ENCODE results near the gene FHL1. TPM values are rescaled to one million over a fixed set of nuclear protein-coding genes. Genes with fewer than 3 reads are reported as not detected.
"Not testable (repeated sequence)": the region's sequence is repeated elsewhere in the genome, so short reads cannot be mapped to it uniquely, and the experiment has no call there.

FHL1 gene
- total RNA-seq, 1 experiment from 2014 or later: 51.8 TPM

DNA sequence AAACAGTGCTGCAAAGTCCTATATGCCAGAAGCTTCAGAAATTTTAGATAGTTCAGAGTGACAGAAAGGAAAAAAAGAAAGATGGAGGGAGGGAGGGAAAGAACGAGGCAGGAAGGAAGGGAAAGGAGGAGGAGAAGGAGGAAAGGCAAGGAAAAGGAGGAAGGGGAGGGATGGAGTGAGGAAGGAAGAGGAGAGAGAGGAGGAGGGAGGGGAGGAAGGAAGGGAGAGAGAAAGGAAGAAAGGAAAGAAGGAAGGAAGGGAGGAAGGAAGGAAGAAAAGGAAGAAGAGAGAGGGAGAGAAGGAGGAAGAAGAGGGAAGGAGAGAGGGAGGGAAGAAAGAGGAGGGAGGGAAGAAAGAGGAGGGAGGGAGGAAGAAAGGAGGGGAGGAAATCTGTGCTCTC, 42.4 kb upstream of the FHL1 start:
- Histone ChIP-seq H3K27ac (ENCODE audit: low read length) (no peak overlapping the region), H4K20me1 (ENCODE audit: low read length) (no peaks in the 10 kb centered on the region), H3K9me2 (replicated peaks; ENCODE audit: low read length) (no peaks in the 10 kb centered on the region), H3F3A (ENCODE audit: low read length, unreplicated experiment) (no peaks in the 10 kb centered on the region), H3K9ac (ENCODE audit: low read length) (no peak overlapping the region), H3K4me2 (ENCODE audit: low read length) (no peak overlapping the region), H3K27me3 (ENCODE audit: low read length) (no peaks in the 10 kb centered on the region), H3K79me2 (ENCODE audit: low read length) (no peaks in the 10 kb centered on the region), H2AFZ (ENCODE audit: low read length) (no peak overlapping the region), H3K36me3 (ENCODE audit: low read depth, low read length) (no peaks in the 10 kb centered on the region), H3K9me3 (ENCODE audit: low read length) (no peaks in the 10 kb centered on the region), H3K4me3 (ENCODE audit: low read length) (no peak overlapping the region), H3K4me1 (ENCODE audit: insufficient read depth, low read length) (no peaks in the 10 kb centered on the region)
- TF ChIP-seq EZH2phosphoT487 (IDR thresholded peaks at IDR 0.05; ENCODE audit: borderline replicate concordance, low read length) (no peak), EZH2 (IDR thresholded peaks at IDR 0.05; ENCODE audit: low read length, unreplicated experiment) (no peak)
- TF ChIP-seq, protein P1, sequence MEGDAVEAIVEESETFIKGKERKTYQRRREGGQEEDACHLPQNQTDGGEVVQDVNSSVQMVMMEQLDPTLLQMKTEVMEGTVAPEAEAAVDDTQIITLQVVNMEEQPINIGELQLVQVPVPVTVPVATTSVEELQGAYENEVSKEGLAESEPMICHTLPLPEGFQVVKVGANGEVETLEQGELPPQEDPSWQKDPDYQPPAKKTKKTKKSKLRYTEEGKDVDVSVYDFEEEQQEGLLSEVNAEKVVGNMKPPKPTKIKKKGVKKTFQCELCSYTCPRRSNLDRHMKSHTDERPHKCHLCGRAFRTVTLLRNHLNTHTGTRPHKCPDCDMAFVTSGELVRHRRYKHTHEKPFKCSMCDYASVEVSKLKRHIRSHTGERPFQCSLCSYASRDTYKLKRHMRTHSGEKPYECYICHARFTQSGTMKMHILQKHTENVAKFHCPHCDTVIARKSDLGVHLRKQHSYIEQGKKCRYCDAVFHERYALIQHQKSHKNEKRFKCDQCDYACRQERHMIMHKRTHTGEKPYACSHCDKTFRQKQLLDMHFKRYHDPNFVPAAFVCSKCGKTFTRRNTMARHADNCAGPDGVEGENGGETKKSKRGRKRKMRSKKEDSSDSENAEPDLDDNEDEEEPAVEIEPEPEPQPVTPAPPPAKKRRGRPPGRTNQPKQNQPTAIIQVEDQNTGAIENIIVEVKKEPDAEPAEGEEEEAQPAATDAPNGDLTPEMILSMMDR (conservative IDR thresholded peaks at IDR 0.05; ENCODE audit: low read depth, low read length): no peak
- DNase-seq (no peak), ATAC-seq (no peak)
- ChIA-PET POLR2A (ENCODE audit: unreplicated experiment) (no interaction called here), CTCF (no interaction called here)
- no TSS peak for BruUV-seq (replicated peaks)
- intact Hi-C loops (cut with micrococcal nuclease): no loop called here

DNA sequence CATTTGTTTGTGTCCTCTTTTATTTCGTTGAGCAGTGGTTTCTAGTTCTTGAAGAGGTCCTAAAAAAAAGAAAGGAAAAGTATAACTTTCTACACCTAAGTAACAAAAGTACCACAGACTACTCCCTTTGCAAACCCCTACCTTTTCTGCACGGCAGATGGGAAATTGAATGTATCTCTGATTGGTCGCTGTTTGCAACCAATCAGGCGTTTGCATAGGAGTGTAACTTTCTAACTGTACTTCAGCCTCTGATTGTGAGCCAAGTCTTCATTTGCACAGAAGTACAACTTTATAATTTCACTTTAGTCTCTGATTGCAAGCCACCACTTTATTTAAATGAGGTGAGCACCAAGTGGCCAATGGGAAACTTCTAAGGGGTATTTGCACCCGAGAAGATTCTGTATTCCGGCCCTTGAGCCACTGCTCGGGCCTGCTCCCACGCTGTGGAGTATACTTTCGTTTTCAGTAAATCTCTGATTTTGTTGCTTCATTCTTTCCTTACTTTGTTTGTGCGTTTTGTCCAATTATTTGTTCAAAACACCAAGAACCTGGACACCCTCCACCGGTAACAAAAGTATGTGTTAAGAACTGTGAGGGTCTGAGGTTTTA, 40.3 kb upstream of the FHL1 start:
- DNase-seq (no peak), ATAC-seq (no peak)
- no TSS peak for BruUV-seq (replicated peaks)
- Histone ChIP-seq H3K4me3 (ENCODE audit: low read length) (no peak overlapping the region), H3K9ac (ENCODE audit: low read length) (no peak overlapping the region), H3K36me3 (ENCODE audit: low read depth, low read length) (no peaks in the 10 kb centered on the region), H3K9me2 (replicated peaks; ENCODE audit: low read length) (no peaks in the 10 kb centered on the region), H4K20me1 (ENCODE audit: low read length) (no peaks in the 10 kb centered on the region), H3F3A (ENCODE audit: low read length, unreplicated experiment) (no peaks in the 10 kb centered on the region), H3K9me3 (ENCODE audit: low read length) (no peaks in the 10 kb centered on the region), H3K27me3 (ENCODE audit: low read length) (no peaks in the 10 kb centered on the region), H3K27ac (ENCODE audit: low read length) (no peak overlapping the region), H3K79me2 (ENCODE audit: low read length) (no peaks in the 10 kb centered on the region), H2AFZ (ENCODE audit: low read length) (no peak overlapping the region), H3K4me2 (ENCODE audit: low read length) (no peak overlapping the region), H3K4me1 (ENCODE audit: insufficient read depth, low read length) (no peaks in the 10 kb centered on the region)
- ChIA-PET CTCF (no interaction called here), POLR2A (ENCODE audit: unreplicated experiment) (no interaction called here)
- TF ChIP-seq, protein P1 (conservative IDR thresholded peaks at IDR 0.05; ENCODE audit: low read depth, low read length): no peak
- TF ChIP-seq EZH2 (IDR thresholded peaks at IDR 0.05; ENCODE audit: low read length, unreplicated experiment) (no peak), EZH2phosphoT487 (IDR thresholded peaks at IDR 0.05; ENCODE audit: borderline replicate concordance, low read length) (no peak)
- intact Hi-C loops (cut with micrococcal nuclease): no loop called here

DNA sequence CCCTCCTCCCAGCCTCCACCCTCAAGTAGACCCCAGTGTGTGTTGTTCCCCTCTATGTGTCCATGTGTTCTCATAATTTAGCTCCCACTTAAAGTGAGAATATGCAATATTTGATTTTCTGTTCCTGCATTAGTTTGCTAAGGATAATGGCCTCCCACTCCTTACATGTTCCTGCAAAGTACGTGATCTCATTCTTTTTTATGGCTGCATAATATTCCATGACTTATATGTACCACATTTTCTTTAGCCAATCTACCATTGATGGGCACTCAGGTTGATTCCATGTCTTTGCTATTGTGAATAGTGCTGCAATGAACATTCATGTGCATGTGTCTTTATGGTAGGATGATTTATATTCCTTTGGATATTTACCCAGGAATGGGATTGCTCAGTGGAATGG, 38.4 kb upstream of the FHL1 start:
- H3K79me2 ChIP-seq (ENCODE audit: low read length); CTCF ChIA-PET; H3F3A ChIP-seq (ENCODE audit: low read length, unreplicated experiment); BruUV-seq (replicated peaks); DNase-seq; H3K4me3 ChIP-seq (ENCODE audit: low read length); H3K4me1 ChIP-seq (ENCODE audit: insufficient read depth, low read length); H3K9me2 ChIP-seq (replicated peaks; ENCODE audit: low read length); H3K4me2 ChIP-seq (ENCODE audit: low read length); H3K9ac ChIP-seq (ENCODE audit: low read length); H3K36me3 ChIP-seq (ENCODE audit: low read depth, low read length); H2AFZ ChIP-seq (ENCODE audit: low read length); H3K9me3 ChIP-seq (ENCODE audit: low read length); H3K27me3 ChIP-seq (ENCODE audit: low read length); H4K20me1 ChIP-seq (ENCODE audit: low read length); POLR2A ChIA-PET (ENCODE audit: unreplicated experiment); intact Hi-C loops (cut with micrococcal nuclease); ATAC-seq; H3K27ac ChIP-seq (ENCODE audit: low read length): not testable (repeated sequence)

Data from PC-3 (cell line).